T-helper 17 cell (primary cell): Measurements from ENCODE around the gene PRSS22. TPM values are rescaled to one million over a fixed set of nuclear protein-coding genes. Genes with fewer than 3 reads are reported as not detected.

Experiments
- ATAC-seq: fragments of 150-1000 bp; cut with Tn5 transposase; 2 replicates; pipeline ENCODE4 v1.10.0; 2021; ENCODE audit warnings: mild to moderate bottlenecking, moderate library complexity
- DNase-seq, 3 donors: peaks; one replicate each; pipeline versions ENCODE4 v3.0.0 to v3.0.0-alpha.2; 2020 to 2021
- H3K9me3 ChIP-seq: one replicate; pipeline ENCODE4 v1.7.0; 2013; ENCODE audit warnings: low read length, mild to moderate bottlenecking; ENCODE audit not compliant: control insufficient read depth, poor library complexity, severe bottlenecking
- H3K27ac Mint-ChIP-seq: one replicate; pipeline ENCODE4 v1.8.0; 2022; ENCODE audit warnings: mild to moderate bottlenecking, moderate library complexity, mixed read lengths
- H3K27me3 Mint-ChIP-seq: one replicate; pipeline ENCODE4 v1.8.0; 2022; ENCODE audit warnings: mixed read lengths
- H3K36me3 Mint-ChIP-seq: one replicate; pipeline ENCODE4 v1.8.0; 2022; ENCODE audit warnings: low read depth, mixed read lengths
- H3K4me1 Mint-ChIP-seq: one replicate; pipeline ENCODE4 v1.8.0; 2022; ENCODE audit warnings: mild to moderate bottlenecking, mixed read lengths
- H3K4me3 Mint-ChIP-seq: one replicate; pipeline ENCODE4 v1.8.0; 2022; ENCODE audit warnings: mild to moderate bottlenecking, moderate library complexity, mixed read lengths
- total RNA-seq, 4 donors: library from RNA in 2 of 4; stranded (reverse) in 2 of 4; gene quantifications; one replicate each; pipeline ENCODE4 v1.2.3 and lab custom pipeline; 2022 to 2026

PRSS22 gene
- total RNA-seq, 2 donors from 2014 or later, result 0.37 to 0.92 TPM

DNA sequence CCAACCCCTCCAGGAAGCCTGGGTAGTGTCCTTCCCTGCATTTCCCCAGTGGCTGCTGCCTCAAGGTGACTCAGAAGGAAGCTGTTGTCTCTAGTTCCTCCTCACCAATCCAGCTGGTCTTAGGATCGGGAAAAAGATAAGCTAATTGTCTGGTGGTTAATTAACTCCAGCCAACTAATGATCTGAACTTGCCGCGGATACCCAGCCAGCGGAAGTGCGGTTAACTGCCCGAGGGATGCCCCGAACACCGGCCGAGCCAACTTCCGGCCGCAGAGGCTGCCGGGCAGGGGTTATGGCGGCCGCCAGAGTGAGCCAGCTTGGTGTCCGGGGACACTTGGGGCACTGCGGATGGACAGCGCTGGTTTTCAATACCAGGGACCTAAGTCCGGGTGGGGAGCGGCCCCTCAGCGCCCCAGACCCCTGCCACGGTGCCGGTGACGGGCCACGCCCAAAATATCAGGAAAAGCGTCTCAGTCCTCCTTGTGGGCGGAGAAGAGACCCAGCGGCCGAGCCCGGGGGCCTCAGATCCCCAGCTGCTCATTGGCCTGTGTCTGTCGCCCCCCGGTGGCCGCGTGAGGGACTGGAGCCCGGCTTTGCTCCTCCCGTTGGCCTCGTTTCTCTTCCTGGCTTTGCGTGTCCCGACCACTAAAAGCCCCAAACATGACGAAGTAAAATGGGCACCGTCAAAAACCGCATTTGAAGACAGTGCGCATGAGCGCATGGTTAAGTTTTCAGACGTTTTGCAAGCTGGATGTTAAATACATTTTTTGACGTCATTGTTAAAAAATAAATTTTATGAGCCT lies 10.2 kb upstream of the PRSS22 start:
- Mint-ChIP-seq H3K4me3 (peak overlapping the region; percentile 89), H3K27ac (peak overlapping the region; percentile 93), H3K4me1 (peaks cover 18% of the 10 kb centered on the region), H3K27me3 (peaks cover 4% of the 10 kb centered on the region), H3K36me3 (no peaks in the 10 kb centered on the region)
- peak; percentile 90 to 99 (median 94) for DNase-seq
- H3K9me3 ChIP-seq, result no peaks in the 10 kb centered on the region
- peak; percentile 97 for ATAC-seq

GRCh38 chr16:2867661-2867986 lies 9.7 kb upstream of the PRSS22 start:
- Mint-ChIP-seq H3K27ac (peak overlapping the region; percentile 93), H3K27me3 (peaks cover 4% of the 10 kb centered on the region)
- ATAC-seq, result no peak

DNA sequence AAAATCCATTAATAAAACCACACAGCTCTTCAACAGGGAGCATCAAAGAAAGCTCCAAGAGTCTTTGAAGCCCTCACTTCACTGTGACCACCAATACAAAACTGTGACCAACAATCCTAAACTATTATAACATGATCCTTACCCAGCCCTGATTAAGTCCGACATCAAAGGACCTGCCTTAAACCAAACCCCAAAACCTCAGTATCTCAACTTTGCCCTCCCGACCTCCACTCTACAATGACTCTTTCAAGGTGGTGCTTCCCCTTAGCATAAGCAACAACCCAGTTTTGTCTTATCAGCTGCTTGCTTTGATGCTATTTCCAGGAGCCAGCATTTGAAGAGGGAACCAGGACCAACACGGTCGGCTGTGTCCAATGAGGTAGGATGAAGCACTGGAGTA lies 8.5 kb upstream of the PRSS22 start:
- Mint-ChIP-seq H3K4me1 (peaks cover 18% of the 10 kb centered on the region), H3K27me3 (peaks cover 4% of the 10 kb centered on the region), H3K27ac (peak overlapping the region; percentile 79), H3K36me3 (no peaks in the 10 kb centered on the region), H3K4me3 (peak overlapping the region; percentile 65)
- DNase-seq, result no peak
- H3K9me3 ChIP-seq, result no peaks in the 10 kb centered on the region
- ATAC-seq, result peak; percentile 29

More at GRCh38 chr16:2867661-2867986, 9.7 kb upstream of the PRSS22 start:
- DNase-seq, result no peak
- Mint-ChIP-seq H3K4me3 (peak overlapping the region; percentile 89), H3K36me3 (no peaks in the 10 kb centered on the region), H3K4me1 (peaks cover 18% of the 10 kb centered on the region)
- no peaks in the 10 kb centered on the region for H3K9me3 ChIP-seq

GRCh38 chr16:2865651-2866050 lies 7.7 kb upstream of the PRSS22 start:
- peak overlapping the region; percentile 79 for H3K27ac Mint-ChIP-seq
- no peaks in the 10 kb centered on the region for H3K36me3 Mint-ChIP-seq

DNA sequence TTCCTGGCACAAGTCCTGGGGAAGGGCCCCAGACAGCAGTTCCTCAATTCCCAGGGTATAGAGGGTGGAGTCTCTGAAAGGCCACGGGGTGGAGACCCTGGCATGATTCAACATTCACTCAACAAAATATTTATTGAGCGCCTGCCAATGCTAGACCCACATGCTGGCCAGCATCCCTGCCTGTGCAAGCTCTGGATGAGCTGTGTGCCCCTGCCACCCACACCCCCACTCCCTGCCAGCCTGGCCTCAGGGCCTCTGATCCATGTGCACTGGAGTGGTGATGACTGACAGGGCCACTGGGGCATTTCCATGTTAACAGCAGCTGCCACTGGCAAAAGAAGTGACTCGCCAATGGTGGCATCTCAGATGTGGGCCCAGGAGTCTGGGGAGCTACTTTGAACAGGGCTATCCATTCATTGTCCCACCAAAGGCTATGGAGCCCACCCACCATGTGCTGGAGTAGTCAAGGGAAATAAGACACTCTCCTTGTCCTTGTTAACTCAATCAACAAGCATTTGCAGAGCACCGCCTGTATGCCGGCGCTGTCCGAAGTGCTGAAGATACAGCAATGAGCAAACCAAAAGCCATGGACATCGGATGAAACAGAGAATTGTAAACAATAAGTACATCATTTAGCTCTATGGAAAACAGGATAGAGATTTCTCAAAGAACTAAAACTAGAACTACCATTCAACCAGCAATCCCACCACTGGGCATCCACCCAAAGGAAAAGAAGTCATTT lies 3.0 kb upstream of the PRSS22 start:
- no peak for ATAC-seq
- no peaks in the 10 kb centered on the region for H3K9me3 ChIP-seq
- peaks cover 15% of the 10 kb centered on the region for H3K27me3 Mint-ChIP-seq
- peaks cover 8% of the 10 kb centered on the region for H3K4me1 Mint-ChIP-seq
- peaks cover 2% of the 10 kb centered on the region for H3K36me3 Mint-ChIP-seq
- no peak for DNase-seq
- no peak overlapping the region for H3K27ac Mint-ChIP-seq
- H3K4me3 Mint-ChIP-seq, result no peak overlapping the region

More at GRCh38 chr16:2865651-2866050, 7.7 kb upstream of the PRSS22 start:
- ATAC-seq (no peak), DNase-seq (no peak)
- Mint-ChIP-seq H3K4me1 (peaks cover 18% of the 10 kb centered on the region), H3K27me3 (peaks cover 9% of the 10 kb centered on the region), H3K4me3 (no peak overlapping the region)
- no peaks in the 10 kb centered on the region for H3K9me3 ChIP-seq

DNA sequence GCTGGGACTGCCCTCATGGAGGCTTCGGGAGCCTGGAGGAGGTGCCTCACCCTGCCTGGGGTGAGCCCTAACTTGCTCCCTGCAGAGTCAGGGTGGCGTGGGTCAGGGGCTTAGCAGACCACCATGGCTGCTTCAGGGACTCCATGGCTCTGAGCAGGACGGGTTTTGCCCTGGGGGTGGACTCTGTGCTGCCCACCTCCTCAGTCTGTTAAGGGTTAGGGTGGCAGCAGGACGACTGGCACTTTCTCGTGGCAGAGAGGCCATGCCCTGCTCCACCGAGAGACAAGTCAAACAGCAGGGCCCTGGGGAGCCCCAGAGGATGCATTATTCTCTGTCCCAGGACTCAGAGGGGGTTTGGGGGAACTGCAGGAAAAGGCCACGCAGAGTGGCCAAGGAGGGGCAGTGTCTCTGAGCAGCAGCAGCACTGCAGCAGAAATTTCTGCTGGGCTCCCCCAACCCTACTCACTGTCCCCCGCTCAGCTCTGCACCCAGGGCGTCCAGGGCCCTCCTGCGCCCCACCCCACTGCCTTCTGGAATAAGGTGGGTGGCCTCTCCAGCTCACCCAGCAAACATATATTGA lies 1.8 kb upstream of the PRSS22 start:
- DNase-seq (no peak), ATAC-seq (no peak)
- H3K9me3 ChIP-seq, result no peaks in the 10 kb centered on the region
- no peak overlapping the region for H3K4me3 Mint-ChIP-seq
- H3K36me3 Mint-ChIP-seq, result peaks cover 2% of the 10 kb centered on the region
- peaks cover 15% of the 10 kb centered on the region for H3K27me3 Mint-ChIP-seq
- H3K4me1 Mint-ChIP-seq, result peaks cover 4% of the 10 kb centered on the region
- no peak overlapping the region for H3K27ac Mint-ChIP-seq

GRCh38 chr16:2858245-2859025 lies 465 bp upstream of the PRSS22 start:
- peak; percentile 24 for ATAC-seq
- DNase-seq, result no peak
- H3K9me3 ChIP-seq, result no peaks in the 10 kb centered on the region
- Mint-ChIP-seq H3K4me3 (peak overlapping the region; percentile 56), H3K27ac (peak overlapping the region; percentile 91), H3K4me1 (peaks cover 4% of the 10 kb centered on the region), H3K36me3 (peaks cover 2% of the 10 kb centered on the region), H3K27me3 (peaks cover 10% of the 10 kb centered on the region)

- DNase-seq (no peak), ATAC-seq (no peak)
- Mint-ChIP-seq H3K4me3 (peak overlapping the region; percentile 31), H3K36me3 (peaks cover 2% of the 10 kb centered on the region), H3K27me3 (peaks cover 10% of the 10 kb centered on the region), H3K27ac (peak overlapping the region; percentile 91), H3K4me1 (peaks cover 4% of the 10 kb centered on the region)
- no peaks in the 10 kb centered on the region for H3K9me3 ChIP-seq
These were observed 1.1 kb downstream of the PRSS22 start for GRCh38 chr16:2856686-2857450.

- Mint-ChIP-seq H3K27me3 (peaks cover 8% of the 10 kb centered on the region), H3K4me3 (peak overlapping the region; percentile 28), H3K27ac (no peak overlapping the region), H3K4me1 (peaks cover 4% of the 10 kb centered on the region), H3K36me3 (peaks cover 2% of the 10 kb centered on the region)
- no peak for DNase-seq
- ATAC-seq, result peak; percentile 50
- no peaks in the 10 kb centered on the region for H3K9me3 ChIP-seq
These were observed 1.8 kb downstream of the PRSS22 start for GRCh38 chr16:2856061-2856670.

DNA sequence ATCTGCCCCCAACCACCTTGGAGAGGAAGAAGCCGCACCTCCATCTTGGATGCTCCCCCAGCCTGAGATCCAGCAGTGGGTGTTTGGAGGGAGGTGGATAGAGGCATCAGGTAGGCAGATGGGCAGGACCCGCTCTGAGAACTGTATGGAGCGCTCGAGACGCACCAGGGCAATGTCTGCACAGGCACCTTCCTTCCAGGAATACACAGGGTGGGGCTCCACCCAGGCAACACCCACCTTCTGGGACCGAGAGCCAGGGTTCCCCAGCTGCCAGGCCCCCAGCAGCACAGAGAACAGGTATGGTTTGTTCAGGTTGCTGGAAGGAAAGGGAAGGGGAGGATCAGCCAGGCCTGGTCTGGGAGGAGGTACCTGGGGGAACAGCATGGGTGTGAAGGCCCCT lies 2.4 kb downstream of the PRSS22 start:
- H3K4me3 Mint-ChIP-seq, result peak overlapping the region; percentile 28
- DNase-seq (no peak), ATAC-seq (no peak)
- H3K4me1 Mint-ChIP-seq, result peaks cover 4% of the 10 kb centered on the region
- no peaks in the 10 kb centered on the region for H3K9me3 ChIP-seq
- no peak overlapping the region for H3K27ac Mint-ChIP-seq
- peaks cover 2% of the 10 kb centered on the region for H3K36me3 Mint-ChIP-seq
- H3K27me3 Mint-ChIP-seq, result peaks cover 6% of the 10 kb centered on the region

GRCh38 chr16:2854700-2855309 lies 3.2 kb downstream of the PRSS22 start:
- Mint-ChIP-seq H3K4me1 (peaks cover 8% of the 10 kb centered on the region), H3K27me3 (no peaks in the 10 kb centered on the region), H3K4me3 (no peak overlapping the region), H3K27ac (no peak overlapping the region), H3K36me3 (peaks cover 2% of the 10 kb centered on the region)
- no peak for DNase-seq
- H3K9me3 ChIP-seq, result no peaks in the 10 kb centered on the region
- no peak for ATAC-seq
